GM21423 (cell line): ENCODE results near the gene TSPAN16.

Source experiments
- ATAC-seq: cut with Tn5 transposase; IDR thresholded peaks from one replicate; pipeline ENCODE4 v1.9.1; 2021; ENCODE audit warnings: mild to moderate bottlenecking, moderate library complexity; ENCODE audit not compliant: unreplicated experiment

TSPAN16 gene

DNA sequence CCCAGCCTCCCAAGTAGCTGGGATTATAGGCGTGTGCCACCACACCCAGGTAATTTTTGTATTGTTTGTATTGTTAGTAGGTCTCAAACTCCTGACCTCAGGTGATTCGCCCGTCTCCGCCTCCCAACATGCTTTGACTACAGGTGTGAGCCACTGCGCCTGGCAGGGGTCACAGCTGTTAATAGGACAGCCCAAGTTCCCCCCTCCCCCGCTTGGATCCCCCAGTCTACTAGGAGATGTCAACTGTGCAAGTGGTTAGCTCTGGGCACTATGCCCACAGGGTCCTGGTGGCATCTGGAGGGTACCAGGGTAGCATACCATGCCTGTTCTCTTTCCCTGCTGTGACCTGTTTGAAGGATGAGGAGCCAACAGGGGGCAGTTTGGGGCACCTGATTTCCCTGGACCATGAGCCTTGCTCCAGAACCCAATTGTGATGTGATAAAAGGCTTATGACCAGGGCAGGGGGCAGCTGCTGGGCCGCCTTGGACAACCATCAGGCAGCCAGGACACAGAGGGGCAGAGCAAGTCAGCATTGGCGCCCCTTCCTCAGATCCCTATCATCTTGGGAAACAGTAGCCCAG lies at the start of gene TSPAN16:
Gene TSPAN16, plus strand, starts transcription at position 496 of the 581 bp plus-strand sequence. CDS start 138 bp downstream, outside the sequence.
- ATAC-seq: no peak

GRCh38 chr19:11246941-11247340 lies 49.0 kb upstream of the TSPAN16 start:
- no peak for ATAC-seq

GRCh38 chr19:11247391-11247790 lies 48.6 kb upstream of the TSPAN16 start:
- no peak for ATAC-seq

DNA sequence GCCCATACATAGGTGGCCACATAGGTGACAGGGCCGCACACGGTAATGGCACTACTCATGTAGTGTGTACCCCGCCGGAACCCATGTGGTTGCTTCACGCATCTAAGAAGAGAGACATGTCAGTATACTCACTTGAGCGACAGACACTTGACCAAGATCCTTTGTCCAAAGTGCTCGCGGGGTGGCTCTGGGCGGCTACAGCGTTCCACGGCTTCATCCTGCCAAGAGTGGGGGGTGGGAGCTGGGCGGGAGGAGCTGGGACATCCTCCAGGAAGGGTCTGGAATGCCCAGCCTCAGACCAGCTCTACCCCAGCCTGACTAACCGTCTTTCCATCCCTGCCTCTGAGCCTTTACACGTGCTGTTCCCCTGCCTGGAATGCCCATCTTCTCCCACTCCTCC lies 48.0 kb upstream of the TSPAN16 start:
- no peak for ATAC-seq

- no peak for ATAC-seq
Observed at GRCh38 chr19:11248852-11249251, 47.1 kb upstream of the TSPAN16 start.

DNA sequence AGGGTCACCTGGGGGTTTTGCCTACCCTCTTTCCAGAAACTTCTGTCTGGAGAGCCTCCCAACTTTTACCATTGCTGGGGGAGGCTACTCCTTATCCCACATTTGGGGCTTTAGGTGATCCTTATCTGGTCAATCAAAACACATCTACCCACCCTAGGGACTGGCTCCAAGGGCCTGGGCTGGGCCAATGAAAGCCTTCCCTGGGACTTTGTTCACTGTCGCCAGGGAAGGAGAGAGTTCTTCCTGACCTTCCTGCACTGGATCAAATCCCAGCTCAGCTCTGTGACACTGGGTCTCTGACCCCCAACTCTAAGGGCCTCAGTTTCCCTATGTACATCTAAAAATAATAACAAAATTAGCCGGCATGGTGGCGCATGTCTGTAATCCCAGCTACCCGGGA lies 44.7 kb upstream of the TSPAN16 start:
- ATAC-seq: no peak

- ATAC-seq: no peak
Observed at GRCh38 chr19:11251650-11252314, 44.2 kb upstream of the TSPAN16 start.

DNA sequence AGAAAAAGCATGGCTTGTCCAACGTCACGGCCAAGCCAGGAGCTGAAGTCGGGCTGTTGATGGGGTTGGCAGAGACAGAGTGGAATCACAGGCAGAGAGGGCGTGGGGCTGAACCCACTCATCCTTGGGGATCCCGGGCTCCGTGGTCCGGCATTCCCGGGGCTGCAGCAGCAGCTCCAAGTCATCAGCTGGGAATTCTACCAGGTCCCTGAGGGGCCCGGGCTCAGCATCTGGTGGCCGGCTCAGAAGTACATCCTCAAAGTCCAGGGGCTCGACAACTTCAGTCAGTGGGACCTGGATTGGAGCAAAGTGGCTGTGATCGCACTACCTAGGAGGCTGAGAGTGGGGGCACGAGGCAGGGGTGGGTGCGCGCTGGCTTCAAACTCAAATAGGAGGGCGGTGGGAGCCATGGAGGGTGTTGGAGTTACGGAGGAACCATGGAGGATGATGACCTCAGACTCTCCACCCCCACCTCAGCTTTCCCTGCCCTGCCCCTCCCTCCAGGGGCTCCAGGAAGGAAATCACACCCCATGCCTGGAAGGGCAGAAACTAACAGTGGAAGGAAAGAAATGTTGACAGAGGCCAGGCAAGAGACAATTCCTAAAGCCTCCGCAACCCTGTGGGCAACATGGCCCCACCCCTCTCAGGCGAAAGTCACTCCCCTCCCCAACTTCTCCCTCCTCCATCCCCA lies 43.1 kb upstream of the TSPAN16 start:
- no peak for ATAC-seq

- ATAC-seq: no peak
Observed at GRCh38 chr19:11254666-11255065, 41.3 kb upstream of the TSPAN16 start.

- no peak for ATAC-seq
Observed at GRCh38 chr19:11256189-11256588, 39.8 kb upstream of the TSPAN16 start.

DNA sequence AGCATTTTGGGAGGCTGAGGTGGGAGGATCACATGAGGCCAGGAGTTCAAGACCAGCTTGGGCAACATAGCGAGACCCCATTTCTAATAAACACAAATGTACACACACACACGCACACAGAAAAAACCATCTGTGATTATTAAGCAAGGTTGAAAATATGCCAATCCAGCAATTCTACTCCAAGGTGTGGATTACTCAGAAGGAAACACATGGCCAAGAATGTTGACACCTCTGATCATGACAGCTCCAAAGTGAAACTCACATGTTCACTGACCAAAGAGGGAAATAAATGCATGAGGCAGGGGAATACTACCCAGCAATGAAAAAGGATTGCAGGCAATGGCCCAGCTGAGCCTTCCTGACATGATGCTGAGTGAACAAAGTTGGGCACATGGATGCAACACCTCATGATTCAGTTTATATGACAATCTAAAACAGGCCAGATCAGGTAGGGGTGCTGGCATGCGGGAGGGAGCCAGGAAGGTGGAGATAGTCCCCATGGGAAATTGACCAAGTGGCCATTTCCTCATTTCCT lies 38.0 kb upstream of the TSPAN16 start:
- ATAC-seq: no peak

DNA sequence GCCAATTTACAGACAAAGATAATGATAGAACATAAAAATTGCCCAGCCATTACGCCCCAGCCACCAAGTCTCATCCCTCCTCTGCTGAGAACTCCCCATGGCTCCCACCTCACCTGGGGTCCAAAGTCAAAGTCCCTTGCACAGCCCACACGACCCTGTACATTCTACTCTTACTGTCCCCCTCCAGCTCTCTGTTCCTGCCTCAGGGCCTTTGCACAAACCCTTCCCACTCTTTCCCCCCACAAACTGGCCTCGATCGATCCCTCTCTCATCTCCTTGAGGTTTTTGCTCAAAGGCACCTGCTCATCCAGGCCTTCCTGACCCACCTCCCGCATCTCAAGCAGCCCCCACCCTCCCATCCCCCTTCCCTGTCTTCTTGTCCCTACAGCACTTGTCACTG lies 35.0 kb upstream of the TSPAN16 start:
- ATAC-seq: no peak

DNA sequence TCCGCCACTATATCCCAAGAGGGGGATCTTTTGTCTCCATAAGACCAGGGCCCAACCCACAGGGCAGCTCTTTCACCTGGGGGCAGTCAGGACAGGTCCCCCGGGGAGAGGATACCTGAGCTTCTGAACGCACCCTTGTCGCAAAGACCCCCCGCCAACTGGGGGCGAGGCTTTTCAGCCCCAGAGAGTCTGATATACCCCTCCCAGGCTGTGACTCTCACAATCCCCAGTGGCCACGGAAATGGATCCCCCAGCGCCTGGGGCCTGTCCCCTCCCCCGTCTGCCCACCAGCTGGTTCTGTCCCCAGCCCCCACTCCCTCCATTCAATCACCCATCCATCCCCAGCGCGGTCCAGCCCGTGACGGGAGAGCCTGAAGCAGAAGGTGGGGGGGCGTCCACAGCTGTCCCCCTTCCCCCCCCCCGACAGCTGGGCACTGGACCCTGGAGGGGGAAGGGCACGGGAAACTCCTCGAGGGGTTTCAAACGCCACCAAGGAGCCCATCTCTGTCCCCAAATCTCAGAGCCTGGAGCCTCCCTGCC lies 34.5 kb upstream of the TSPAN16 start:
- ATAC-seq: no peak

DNA sequence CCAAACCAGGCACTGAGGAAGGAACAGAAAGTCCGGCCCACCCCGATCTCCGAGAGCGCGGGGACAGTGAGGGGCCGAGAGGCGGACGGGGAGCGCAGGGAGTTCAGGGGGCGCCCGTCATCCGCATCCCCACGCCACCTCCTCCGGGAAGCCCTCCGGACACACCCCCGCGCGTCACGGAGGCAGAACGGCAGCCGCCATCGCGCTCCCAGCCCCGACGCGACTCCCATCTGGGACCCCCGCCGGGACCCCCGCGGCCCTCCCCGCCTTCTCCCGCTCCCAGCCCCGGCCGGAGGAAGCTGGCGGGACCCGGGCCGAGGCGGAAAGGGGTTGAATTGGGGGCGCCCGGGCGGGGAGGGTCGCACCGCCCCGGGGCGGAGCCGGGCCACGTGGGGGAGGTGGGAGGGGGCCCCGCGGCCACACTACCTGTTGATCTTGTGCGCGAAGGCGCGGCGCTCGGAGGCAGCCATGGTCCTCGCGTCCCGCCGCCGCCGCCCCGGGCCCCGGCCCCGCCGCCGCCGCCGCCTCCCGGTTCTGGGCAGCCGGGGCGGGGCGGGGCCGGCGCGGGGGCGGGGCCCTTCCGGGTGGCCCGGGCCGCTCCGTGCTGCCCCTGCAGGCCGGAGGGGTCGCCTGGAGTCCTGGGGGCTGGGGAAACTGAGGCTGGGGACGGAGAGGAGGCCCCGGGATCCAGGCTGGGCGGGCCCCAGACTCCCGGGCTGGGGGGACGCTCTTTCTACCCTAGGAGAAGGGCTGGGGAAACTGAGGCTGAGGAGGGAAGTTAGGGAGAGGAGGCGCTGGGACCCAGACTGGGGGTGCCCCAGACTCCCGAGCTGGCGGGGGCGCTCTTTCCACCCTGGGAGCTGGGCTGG lies 33.8 kb upstream of the TSPAN16 start, which contains the start of gene DOCK6:
Gene DOCK6, minus strand, starts transcription at position 554 of the 869 bp plus-strand sequence. Its CDS starts 84 bp downstream, at position 470.
- no peak for ATAC-seq

GRCh38 chr19:11263726-11264125 lies 32.2 kb upstream of the TSPAN16 start:
- no peak for ATAC-seq

- ATAC-seq: no peak
Observed at GRCh38 chr19:11264452-11265176, 31.3 kb upstream of the TSPAN16 start.

DNA sequence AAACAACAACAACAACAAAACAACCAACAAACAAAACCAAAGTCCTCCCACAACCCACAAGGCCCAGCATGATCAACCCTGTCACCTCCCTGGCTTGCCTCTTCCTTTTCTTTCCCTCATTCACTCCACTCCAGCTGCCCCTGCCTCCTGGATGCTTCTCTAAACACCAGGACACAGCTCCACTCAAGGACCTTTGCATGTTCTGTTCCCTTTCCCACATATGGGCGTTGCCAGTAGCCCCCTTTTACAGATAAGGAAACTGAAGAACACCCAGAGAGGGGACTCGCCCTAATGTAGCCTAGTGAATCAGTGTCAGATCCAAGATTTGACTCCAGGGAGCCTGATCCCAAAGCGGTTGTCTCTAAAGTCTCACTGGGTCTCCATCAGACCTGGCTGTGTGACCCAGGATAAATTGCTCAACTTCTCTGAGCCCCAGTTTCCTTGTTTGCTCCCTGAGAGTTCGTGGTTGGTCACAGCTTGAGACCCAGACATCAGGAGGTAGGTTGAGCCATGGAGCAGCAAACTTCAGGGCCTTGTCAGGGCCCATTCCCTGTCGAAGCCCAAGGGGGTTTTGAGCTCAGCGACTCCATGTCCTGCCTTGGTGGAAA lies 30.7 kb upstream of the TSPAN16 start:
- ATAC-seq: no peak

DNA sequence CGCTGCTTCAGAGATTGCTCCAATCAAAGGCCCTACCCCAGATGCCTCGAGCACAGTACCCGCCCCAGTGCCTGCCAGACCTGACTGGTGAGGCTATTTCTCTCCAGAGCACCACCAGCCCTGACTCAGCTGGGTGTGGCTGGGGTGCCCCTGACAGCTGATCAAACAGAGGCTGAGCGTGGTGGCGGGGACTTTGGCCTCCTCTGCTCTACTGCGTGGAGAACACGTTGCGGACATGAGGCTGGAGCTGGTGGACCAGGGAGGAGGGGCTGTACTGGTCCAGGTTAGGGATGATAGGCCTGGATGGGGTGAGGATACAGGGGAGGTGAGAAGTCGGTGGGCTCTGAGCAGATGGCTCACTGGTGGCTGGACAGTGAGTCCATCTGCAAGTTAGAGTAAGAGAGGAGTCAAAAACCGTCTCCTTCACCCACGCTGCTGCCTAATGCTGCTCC lies 30.1 kb upstream of the TSPAN16 start:
- no peak for ATAC-seq

DNA sequence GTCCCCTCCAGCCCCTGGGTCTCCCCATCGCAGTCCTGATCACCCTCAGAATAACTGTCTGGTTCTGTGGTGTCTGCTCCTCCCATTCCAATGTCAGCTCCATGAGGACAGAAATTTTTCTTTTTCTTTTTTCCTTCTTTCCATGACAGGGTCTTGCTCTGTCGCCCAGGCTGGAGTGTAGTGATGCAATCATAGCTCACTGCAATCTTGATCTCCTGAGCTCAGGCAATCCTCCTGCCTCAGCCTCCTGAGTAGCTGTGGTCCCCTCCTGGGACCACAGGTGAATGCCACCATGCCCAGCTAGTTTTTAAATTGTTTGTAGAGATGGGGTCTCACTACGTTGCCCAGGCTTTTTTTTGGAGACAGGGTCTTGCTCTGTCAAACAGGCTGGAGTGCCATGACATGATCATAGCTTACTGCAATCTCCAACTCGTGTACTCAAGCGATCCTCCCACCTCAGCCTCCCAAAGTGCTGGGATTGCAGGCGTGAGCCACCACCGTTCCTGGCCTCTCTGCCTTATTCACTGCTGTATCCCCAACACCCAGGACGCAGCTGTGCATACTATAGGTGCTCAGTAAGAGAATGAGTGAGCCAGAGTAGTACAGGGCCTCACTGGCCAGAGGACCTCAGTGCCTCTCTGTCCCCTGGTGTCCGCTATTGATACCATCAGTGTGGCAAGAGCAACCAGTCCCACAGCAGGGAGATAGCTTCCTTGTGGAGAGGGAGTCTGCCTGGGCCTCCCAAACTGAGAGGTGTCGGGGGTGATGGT lies 28.5 kb upstream of the TSPAN16 start:
- ATAC-seq: no peak
